Prostate gland (tissue), 2 donors: Measurements from ENCODE around the gene SMARCAD1. TPM values are rescaled to one million over a fixed set of nuclear protein-coding genes. Genes with fewer than 3 reads are reported as not detected.
A peak's percentile ranks its signal among the peaks of the same experiment; 100 is the strongest.

ENCODE experiments used
- DNase-seq: peaks from one replicate; pipeline ENCODE4 v3.0.0-alpha.2; 2019; ENCODE audit warnings: low spot score
- H3K27ac ChIP-seq, 2 donors: fragments of 200-600 bp; sonication (generic); 2 replicates each; pipeline ENCODE4 v1.5.1; 2017 to 2019
- H3K27me3 ChIP-seq: fragments of 200-600 bp; sonication (generic); replicated peaks from 2 replicates; pipeline ENCODE4 v1.5.1; 2019; ENCODE audit not compliant: insufficient read depth
- H3K36me3 ChIP-seq, 2 donors: fragments of 200-600 bp; sonication (generic); 1 replicate in 1 of 2; 2 replicates in 1 of 2; pipeline versions ENCODE4 v1.5.1 to v1.8.1; 2017 to 2019
- H3K4me1 ChIP-seq: fragments of 200-600 bp; sonication (generic); replicated peaks from 2 replicates; pipeline ENCODE4 v1.5.1; 2019
- H3K4me3 ChIP-seq, 2 donors: fragments of 200-600 bp; sonication (generic); 2 replicates each; pipeline ENCODE4 v1.5.1; 2017 to 2019
- H3K9me3 ChIP-seq: fragments of 200-600 bp; sonication (generic); 2 replicates; pipeline ENCODE4 v1.5.1; 2017
- POLR2A ChIP-seq: fragments of 450-650 bp; IDR thresholded peaks from one replicate; pipeline ENCODE4 v1.6.1; 2016; ENCODE audit warnings: antibody characterized with exemption, mild to moderate bottlenecking
- POLR2AphosphoS5 ChIP-seq: sonication (generic); formaldehyde crosslinking; IDR thresholded peaks from one replicate; pipeline ENCODE4 v1.6.1; 2017; ENCODE audit warnings: antibody characterized with exemption
- WGBS: methylation state at CpG from one replicate; pipeline ENCODE4 v1.1.5; 2018; 5-methylcytosine and 5-hydroxymethylcytosine counted together
- intact Hi-C: fragments of 100-400 bp; cut with DNase I; formaldehyde crosslinking; loops from one replicate; pipeline ENCODE4 v1.14.2; 2022
- total RNA-seq, 2 donors: library from RNA; depleted of rRNA; stranded (reverse); fragments of >200 nt; gene quantifications; one replicate each; pipeline ENCODE4 v1.1.0, GENCODE V29; 2016
- TF ChIP-seq, protein P1 (sequence below), 4 experiments: fragments of 200-600 bp in 2 of 4; fragments of 450-650 bp in 2 of 4; sonication (generic) in 2 of 4; IDR thresholded peaks; 1 replicate in 3 of 4; 2 replicates in 1 of 4; pipeline ENCODE4 v1.5.1; 2016 to 2019; ENCODE audit warnings: antibody characterized with exemption in 4 of 4, mild to moderate bottlenecking in 2 of 4, moderate library complexity in 2 of 4

SMARCAD1 gene
- total RNA-seq, 2 donors from 2014 or later = 22.4 to 22.9 TPM

DNA sequence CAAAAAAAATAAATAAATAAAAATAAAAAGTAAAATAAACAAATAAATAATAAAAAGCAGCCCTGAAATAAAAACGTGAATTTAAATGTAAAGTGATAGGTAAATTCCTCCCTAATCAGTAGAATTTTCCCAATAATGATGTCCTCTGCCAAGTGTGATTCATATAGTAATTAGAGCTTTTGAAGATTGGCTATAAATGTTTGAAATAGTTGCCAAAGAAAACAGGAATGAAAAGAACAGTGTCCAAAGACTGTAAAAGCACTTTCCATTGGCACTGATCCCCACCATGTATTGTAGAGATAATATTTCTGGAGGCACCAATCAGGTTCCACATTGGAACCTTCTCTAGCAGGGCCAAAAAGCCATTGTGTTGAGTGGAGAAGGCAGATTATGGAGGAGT is 25.9 kb upstream of the SMARCAD1 start:
- no peak overlapping the region for H3K27ac ChIP-seq
- H3K4me3 ChIP-seq = no peak overlapping the region
- intact Hi-C loops = no loop called here
- no peaks in the 10 kb centered on the region for H3K27me3 ChIP-seq
- DNase-seq = no peak
- TF ChIP-seq POLR2A = no peak
- no peak for TF ChIP-seq POLR2AphosphoS5
- TF ChIP-seq, protein P1, sequence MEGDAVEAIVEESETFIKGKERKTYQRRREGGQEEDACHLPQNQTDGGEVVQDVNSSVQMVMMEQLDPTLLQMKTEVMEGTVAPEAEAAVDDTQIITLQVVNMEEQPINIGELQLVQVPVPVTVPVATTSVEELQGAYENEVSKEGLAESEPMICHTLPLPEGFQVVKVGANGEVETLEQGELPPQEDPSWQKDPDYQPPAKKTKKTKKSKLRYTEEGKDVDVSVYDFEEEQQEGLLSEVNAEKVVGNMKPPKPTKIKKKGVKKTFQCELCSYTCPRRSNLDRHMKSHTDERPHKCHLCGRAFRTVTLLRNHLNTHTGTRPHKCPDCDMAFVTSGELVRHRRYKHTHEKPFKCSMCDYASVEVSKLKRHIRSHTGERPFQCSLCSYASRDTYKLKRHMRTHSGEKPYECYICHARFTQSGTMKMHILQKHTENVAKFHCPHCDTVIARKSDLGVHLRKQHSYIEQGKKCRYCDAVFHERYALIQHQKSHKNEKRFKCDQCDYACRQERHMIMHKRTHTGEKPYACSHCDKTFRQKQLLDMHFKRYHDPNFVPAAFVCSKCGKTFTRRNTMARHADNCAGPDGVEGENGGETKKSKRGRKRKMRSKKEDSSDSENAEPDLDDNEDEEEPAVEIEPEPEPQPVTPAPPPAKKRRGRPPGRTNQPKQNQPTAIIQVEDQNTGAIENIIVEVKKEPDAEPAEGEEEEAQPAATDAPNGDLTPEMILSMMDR (IDR thresholded peaks at IDR 0.05) = no peak
- no peaks in the 10 kb centered on the region for H3K9me3 ChIP-seq
- H3K4me1 ChIP-seq = no peaks in the 10 kb centered on the region
- WGBS = 13% methylated on average over 1 of the region's 1 CpG
- no peaks in the 10 kb centered on the region for H3K36me3 ChIP-seq

DNA sequence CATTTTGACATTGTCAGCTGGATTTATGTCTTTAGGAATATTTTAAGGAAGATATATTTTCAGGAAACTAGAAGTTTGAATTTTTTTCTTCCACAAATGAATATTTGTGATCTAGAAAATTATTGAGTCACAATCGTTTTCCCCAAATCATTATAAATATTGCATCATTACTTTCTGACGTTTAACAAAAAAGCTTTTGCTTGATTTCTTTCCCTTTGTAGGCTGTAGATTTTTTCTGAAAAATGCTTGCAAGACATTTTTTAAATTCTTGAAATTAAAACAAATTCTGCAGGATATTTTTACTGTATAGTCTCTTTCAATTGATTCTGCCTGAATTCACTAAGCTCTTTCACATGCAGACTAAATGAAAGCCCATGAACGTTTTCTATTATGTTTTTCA is 4.9 kb upstream of the SMARCAD1 start:
- Histone ChIP-seq H3K9me3 (no peaks in the 10 kb centered on the region), H3K27ac (no peak overlapping the region), H3K27me3 (no peaks in the 10 kb centered on the region), H3K4me1 (no peaks in the 10 kb centered on the region), H3K4me3 (no peak overlapping the region), H3K36me3 (no peaks in the 10 kb centered on the region)
- 85% methylated on average over 3 of the region's 3 CpGs for WGBS
- TF ChIP-seq POLR2AphosphoS5 (no peak), POLR2A (no peak)
- TF ChIP-seq, protein P1 (IDR thresholded peaks at IDR 0.05) = no peak
- intact Hi-C loops = no loop called here
- no peak for DNase-seq

DNA sequence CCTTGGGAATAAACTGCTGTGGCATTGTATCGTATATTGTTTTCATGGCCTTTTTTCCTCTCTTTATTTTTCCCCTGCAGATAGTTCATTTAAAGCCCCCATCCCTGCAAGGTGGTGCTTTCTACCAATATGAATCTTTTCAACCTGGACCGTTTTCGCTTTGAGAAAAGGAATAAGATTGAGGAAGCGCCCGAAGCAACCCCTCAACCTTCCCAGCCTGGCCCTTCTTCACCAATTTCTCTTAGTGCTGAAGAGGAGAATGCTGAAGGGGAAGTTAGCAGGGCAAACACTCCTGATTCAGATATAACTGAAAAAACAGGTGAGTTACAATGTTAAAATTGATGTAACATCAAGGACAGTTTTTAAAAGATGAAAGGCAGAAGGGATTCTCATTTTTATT is 601 bp downstream of the SMARCAD1 start:
- peaks cover 6% of the 10 kb centered on the region for H3K4me1 ChIP-seq
- TF ChIP-seq, protein P1 (IDR thresholded peaks at IDR 0.05) = no peak
- TF ChIP-seq POLR2AphosphoS5 (no peak), POLR2A (no peak)
- no peaks in the 10 kb centered on the region for H3K9me3 ChIP-seq
- no peaks in the 10 kb centered on the region for H3K27me3 ChIP-seq
- H3K36me3 ChIP-seq = no peaks in the 10 kb centered on the region
- no peak for DNase-seq
- 14% methylated on average over 5 of the region's 5 CpGs for WGBS
- H3K27ac ChIP-seq = peak overlapping the region; percentile 85 to 88
- peak overlapping the region; percentile 62 to 82 for H3K4me3 ChIP-seq
- intact Hi-C loops = no loop called here

DNA sequence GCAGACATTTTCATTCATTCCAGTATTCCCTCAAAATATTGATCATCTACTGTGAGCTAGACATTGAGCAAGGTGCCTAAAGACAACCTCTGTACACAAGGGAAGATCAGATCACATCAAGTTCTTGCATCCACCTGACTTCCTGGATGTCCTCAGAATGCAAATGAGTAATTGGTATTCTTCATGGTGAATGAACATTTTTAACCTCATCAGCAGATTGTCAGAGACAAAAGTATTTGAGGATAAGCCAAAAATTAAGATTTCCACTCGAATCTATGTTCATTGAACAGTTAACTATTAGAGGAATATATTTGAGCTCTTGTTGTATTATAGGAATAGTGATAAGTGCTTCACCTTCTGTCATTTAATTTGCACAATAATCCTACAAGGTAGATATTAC is 1.3 kb downstream of the SMARCAD1 start:
- TF ChIP-seq POLR2AphosphoS5 = no peak
- TF ChIP-seq, protein P1 (IDR thresholded peaks at IDR 0.05) = no peak
- TF ChIP-seq POLR2A = no peak
- 81% methylated on average over 1 of the region's 1 CpG for WGBS
- Histone ChIP-seq H3K4me3 (no peak overlapping the region), H3K36me3 (no peaks in the 10 kb centered on the region), H3K27ac (no peak overlapping the region), H3K9me3 (no peaks in the 10 kb centered on the region), H3K27me3 (no peaks in the 10 kb centered on the region), H3K4me1 (peaks cover 6% of the 10 kb centered on the region)
- intact Hi-C loops = no loop called here
- no peak for DNase-seq

DNA sequence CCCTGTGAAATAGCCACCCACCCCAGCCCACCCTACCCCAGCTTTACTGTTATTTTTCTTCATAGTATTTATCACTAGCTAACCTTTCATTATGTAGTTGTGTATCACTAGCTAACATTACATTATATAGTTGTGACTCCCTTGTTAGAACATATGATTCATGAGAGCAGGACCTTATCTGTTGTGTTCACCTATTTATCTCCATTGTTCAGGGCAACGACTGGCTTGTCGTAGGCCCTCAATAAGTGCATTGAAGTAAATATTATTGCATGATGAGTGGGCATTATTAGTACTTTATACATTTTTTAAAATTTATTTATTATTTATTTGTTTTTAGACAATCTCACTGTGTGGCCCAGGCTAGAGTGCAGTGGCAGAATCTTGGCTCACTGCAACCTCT is 4.2 kb downstream of the SMARCAD1 start:
- H3K4me3 ChIP-seq = no peak overlapping the region
- peaks cover 6% of the 10 kb centered on the region for H3K4me1 ChIP-seq
- H3K27ac ChIP-seq = no peak overlapping the region
- no peaks in the 10 kb centered on the region for H3K36me3 ChIP-seq
- no peak for DNase-seq
- H3K27me3 ChIP-seq = no peaks in the 10 kb centered on the region
- TF ChIP-seq, protein P1 (IDR thresholded peaks at IDR 0.05) = no peak
- TF ChIP-seq POLR2A = no peak
- no peak for TF ChIP-seq POLR2AphosphoS5
- no peaks in the 10 kb centered on the region for H3K9me3 ChIP-seq
- intact Hi-C loops = no loop called here
- WGBS = 94% methylated on average over 2 of the region's 2 CpGs
